GM18870 (cell line): Measurements from ENCODE around the gene TMTC3.
"Not testable (repeated sequence)": the region's sequence is repeated elsewhere in the genome, so short reads cannot be mapped to it uniquely, and the experiment has no call there.

Experiments
- ATAC-seq: cut with Tn5 transposase; IDR thresholded peaks from one replicate; pipeline ENCODE4 v1.9.1; 2021; ENCODE audit warnings: moderate library complexity; ENCODE audit not compliant: unreplicated experiment

TMTC3 gene

DNA sequence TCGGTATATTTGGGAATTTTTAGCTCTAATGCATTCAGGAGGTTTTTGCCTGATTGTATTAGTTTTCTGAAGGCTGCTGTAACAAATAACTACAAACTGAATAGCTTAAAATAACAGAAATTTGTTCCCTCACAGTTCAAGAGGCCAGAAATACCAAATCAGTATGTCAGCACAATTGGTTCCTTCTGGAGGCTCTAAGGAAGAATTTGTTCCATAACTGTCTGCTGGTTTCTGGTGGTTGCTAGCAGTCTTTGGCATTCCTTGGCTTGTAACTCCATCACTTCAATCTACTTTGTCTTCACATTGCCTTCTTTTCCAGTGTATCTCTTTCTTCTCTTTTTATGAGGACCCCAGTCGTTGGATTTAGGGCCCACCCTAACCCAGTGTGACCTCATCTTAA is 21.3 kb downstream of the TMTC3 start:
- ATAC-seq, result no peak

DNA sequence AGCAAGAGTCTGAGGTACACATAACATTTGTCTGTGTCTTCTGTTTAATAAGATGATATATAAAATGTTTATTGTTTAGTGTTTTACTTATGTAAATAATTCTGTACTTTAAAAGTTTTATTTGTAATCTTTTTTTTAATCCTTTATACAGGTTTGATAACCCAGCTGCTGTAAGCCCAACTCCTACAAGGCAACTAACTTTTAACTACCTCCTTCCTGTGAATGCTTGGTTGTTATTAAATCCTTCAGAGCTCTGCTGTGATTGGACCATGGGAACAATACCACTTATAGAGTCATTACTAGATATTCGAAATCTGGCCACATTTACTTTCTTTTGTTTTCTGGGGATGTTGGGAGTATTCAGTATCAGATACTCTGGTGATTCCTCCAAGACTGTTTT is 24.1 kb downstream of the TMTC3 start:
- no peak for ATAC-seq

DNA sequence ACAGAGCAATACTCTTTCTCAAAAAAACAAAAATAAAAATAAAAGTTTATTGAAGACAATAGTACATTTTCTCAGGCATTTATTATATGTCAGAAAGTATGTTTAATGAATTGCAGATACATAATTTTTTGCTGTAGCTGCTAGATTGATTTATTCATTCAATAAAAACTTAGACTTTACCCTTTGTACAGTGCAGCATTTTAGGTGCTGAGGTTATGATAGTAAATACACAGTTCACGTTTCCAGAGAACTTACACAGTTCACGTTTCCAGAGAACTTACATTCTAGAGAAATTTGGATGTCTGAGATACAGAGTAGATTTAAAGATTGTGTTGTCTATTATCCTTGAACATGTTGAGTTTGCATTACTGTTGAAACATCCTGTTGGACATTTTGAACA is 25.3 kb downstream of the TMTC3 start:
- ATAC-seq, result no peak

DNA sequence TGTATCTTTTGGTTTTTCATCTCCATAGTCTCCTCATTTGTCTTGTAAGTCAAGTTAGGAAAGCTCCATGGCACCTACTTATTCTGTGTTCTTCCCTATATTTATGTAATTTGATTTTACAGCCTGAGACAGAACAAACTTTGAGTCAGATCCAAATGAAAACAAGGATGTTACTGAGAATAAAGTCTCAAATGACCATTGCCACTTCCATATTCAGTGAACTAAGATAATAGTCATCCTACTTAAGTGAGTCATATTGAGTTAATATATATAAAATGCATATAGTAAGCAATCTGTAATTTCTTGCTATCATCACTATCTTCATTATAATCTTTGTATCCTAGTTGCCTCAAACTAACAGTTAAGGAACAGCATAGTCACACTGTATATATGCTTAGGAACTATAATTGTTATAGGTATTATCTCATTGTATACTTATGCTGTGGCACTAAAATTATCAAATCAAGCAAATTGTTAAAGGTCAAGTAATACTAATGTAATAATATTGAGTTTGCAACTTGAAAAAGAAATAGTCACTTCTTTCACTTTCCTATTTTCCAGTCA is 30.8 kb downstream of the TMTC3 start:
- no peak for ATAC-seq

DNA sequence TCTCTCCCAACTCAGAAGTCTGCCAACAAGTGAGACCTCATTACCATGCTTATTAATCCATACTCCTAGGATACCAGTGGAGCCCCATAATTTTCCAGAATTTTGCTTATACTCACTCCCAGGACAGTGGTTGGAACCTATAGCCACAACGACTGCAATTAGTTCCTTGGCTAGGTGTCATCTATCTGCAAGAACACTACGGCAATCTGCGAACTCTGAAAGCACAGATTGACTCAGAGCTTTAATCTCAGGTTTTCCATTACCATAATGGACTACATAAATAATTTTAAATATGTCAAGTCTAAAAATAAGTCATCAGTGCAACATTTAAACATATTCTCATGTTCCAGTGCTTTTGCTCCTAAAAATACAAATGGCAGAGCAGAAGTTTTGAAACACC is 33.4 kb downstream of the TMTC3 start:
- ATAC-seq, result no peak

DNA sequence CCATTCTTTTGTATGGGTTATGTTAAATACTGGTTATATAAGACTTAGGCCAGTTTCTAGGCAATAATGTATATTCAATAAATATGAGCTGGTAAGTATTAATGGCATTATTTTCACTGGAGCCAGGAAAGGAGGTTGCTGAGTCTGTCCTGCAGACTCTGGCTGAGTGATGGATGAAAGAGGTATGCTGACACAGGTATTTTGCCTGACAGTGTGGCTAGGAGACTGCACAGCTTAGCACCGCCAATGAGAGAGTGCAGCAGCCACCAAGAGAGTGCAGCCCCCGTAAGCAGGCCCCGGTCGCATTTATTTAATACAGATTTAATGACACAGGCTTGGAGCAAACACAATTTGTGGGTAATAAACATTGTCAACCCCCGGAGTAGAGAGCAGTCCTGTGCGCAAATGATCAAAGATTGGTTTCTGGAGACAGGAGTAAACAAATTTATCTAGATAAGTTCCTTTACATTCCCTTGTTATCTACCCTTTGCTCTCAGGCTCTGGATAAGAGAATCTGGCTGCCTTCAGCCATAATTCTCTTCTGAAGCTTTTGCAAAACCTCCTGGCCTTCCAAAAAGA is 37.4 kb downstream of the TMTC3 start:
- ATAC-seq, result no peak

DNA sequence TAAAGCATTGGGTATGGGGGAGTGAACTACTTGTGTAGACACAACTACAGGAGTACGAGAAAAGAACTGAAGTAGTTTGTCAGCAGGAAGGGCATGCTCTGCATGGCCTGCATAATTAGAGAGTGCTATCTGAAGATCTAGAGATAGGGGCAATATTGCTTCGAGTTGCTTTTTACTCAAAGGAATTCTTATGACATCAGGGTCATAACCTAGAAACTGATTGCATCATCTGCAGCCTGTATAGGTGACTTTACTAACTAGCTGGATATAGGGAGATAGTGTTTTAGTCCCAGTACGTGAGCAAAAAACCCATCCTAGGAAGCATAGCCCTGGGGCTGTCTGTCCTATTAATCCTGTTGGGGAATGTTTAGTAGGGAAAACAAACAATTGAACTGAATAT is 39.8 kb downstream of the TMTC3 start:
- no peak for ATAC-seq

DNA sequence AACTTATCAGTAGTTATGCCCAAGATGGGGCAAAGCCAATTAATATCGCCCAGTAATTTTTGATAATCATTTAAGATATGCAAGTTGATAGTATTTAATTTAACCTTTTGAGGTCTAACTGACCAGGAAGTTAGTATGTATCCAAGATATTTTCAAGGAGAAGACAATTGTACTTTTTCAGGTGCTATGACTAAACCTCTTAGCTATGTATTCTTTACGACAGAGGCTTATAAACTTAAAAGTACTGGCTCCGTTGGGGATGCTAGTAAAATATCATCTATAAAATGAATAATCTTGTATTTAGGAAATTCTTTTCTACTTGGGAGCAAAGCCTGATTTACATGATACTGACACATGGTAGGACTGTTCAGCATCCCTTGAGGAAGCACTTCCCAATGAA is 40.3 kb downstream of the TMTC3 start:
- no peak for ATAC-seq

DNA sequence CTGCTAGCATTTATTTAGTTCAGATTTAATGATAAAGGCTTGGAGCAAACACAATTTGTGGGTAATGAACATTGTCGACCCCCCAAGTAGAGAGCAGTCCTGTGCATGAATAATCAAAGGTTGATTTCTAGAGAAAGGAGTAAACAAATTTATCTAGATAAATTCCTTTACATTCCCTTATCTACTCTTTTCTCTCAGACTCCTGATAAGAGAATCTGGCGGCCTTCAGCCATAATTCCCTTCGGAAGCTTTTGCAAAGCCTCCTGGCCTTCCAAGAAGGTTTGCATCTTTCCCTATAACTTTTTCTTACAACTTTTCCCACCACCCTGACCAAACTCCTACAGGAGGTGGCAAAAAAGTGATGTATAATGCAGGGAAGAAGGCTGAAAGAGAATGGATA is 42.1 kb downstream of the TMTC3 start:
- no peak for ATAC-seq

DNA sequence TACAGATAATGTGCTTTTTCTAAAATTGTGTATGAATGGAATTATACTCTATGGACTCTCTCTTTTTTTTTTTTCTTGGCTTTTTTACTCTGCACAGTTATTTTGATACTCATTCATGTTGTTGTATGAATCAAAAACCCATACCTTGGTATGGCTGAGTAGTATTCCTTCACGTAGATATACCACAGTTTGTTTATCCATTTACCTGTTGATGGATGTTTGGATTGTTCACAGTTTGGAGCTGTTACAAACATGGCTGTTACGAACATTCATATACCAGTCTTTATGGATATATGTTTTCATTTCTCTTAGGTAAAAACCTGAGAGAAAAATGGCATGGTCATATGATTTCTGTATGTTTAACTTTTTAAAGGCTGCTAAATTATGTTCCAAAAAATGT is 43.2 kb downstream of the TMTC3 start:
- no peak for ATAC-seq

DNA sequence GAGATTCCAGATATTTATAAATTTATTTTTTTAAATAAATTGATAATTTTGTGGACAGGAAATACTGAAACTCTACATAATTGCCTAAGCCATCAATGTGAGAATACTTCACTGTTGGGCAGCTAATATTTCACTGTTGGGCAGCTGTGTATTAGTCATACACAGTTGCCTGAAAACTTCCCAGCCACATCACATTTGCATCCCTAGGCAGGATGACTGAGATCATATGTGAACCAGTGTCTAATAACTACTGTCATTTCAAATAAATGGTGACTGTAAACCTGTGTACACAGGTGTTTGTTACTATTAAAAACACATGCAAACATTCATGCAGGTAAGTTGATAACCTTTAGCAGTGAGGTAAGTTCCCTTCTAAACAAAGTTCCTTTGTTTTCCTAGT is 43.9 kb downstream of the TMTC3 start:
- peak; percentile 97 for ATAC-seq

DNA sequence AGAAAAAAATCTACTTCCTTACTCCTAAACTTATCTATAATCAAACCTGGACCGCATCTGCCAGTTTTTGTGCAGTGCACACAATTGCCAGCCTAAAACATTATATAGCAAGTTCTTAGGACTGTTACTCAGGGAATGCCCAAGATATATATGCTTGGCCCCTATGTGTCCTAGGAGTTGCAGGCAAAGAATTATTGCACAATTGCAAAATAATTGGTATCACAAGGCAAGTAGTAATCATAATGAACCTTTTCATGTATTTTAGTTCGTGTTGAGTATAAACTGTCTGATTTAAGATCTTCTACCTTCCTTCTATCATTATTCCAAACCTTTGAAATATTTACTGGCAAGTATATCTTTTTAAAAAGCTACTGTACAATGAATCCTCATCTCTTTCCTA is 45.5 kb downstream of the TMTC3 start:
- ATAC-seq, result no peak

DNA sequence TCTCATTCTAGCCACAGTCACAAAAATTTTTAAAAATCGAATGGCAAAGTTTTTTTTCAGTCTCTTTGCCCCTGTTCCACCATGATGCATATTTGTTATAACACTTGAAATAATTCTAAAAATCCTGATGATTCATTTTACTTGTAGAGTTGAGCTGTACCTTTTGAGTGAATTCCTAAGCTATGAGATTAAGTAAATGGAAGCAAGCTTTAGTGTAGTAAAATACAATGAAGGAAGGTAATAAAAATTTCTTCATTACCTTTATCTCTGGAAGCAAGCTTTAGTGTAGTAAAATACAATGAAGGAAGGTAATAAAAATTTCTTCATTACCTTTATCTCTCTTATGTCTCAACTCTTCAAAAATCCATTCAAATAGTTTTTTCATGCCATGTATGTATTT is 46.1 kb downstream of the TMTC3 start:
- ATAC-seq, result no peak

DNA sequence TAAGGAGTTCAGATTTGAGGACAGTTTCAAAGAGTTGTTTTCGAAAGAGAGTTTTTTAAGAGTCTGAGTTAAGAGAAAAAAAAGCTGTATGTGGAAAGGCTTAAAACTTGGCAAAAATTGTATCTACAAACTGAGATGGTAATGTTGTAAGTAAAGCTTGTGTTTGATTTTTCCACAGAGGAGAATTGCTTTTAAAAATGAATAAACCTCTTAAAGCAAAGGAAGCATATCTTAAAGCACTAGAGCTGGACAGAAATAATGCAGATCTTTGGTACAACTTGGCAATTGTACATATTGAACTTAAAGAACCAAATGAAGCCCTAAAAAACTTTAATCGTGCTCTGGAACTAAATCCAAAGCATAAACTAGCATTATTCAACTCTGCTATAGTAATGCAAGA is 50.3 kb downstream of the TMTC3 start:
- ATAC-seq, result no peak

DNA sequence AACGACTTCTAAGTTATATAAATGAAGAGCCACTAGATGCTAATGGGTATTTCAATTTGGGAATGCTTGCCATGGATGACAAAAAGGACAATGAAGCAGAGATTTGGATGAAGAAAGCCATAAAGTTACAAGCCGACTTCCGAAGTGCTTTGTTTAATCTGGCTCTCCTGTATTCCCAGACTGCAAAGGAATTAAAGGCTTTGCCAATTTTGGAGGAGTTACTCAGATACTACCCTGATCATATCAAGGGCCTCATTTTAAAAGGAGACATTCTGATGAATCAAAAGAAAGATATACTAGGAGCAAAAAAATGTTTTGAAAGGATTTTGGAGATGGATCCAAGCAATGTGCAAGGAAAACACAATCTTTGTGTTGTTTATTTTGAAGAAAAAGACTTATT is 52.8 kb downstream of the TMTC3 start:
- ATAC-seq, result no peak

DNA sequence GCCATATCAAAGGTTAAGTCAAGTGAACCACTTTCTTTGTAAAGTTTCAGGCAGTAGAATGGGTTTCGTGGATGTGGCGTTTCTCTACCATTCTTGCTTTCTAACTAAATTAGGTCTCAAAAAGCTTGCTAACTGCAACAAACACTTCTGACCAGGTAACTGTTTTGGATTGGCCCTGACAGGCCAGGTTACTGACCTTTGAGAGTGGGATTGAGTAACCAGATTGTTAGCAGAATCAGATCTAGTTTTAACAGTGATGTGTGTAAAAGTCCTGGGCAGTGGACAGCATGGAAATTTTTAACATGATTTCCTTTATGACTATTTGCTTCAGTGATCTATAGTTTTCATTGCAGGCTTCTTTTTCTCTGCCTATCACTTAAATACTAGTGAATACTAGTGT is 57.9 kb downstream of the TMTC3 start:
- no peak for ATAC-seq

DNA sequence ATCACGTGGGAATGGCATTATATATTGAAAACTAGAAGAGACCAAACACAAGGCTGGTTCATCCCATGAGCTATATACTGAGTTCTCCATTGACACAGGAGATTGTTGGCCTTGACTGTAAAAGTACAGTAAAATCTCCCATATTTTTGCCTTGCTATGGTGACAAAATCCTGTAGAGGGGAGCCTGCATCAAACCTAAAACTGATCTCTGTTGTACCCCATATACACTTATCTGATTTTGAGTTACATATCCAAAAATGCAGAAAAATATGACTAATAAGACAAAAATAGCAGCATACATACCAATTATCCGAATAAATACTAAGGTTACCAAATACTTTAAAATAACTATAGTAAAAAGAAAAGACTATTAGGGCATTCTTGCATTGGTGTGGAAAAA is 60.4 kb downstream of the TMTC3 start:
- ATAC-seq, result no peak

DNA sequence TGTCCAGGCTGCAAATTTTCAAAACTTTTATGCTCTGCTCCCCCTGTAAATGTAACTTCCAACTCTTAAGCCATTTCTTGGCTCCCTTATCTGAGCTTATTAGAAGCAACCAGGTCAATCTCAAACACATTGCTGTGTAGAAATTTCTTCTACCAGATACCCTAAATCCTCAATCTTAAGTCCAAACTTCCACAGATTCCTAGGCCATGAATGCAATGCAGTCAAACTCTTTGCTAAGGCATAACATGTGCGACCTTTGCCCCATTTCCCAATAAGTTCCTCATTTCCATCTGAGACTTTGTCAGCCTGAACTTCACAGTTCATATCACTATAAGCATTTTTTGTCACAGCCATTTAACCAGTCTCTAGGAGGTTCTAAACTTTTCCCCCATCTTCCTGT is 64.5 kb downstream of the TMTC3 start:
- ATAC-seq, result no peak

DNA sequence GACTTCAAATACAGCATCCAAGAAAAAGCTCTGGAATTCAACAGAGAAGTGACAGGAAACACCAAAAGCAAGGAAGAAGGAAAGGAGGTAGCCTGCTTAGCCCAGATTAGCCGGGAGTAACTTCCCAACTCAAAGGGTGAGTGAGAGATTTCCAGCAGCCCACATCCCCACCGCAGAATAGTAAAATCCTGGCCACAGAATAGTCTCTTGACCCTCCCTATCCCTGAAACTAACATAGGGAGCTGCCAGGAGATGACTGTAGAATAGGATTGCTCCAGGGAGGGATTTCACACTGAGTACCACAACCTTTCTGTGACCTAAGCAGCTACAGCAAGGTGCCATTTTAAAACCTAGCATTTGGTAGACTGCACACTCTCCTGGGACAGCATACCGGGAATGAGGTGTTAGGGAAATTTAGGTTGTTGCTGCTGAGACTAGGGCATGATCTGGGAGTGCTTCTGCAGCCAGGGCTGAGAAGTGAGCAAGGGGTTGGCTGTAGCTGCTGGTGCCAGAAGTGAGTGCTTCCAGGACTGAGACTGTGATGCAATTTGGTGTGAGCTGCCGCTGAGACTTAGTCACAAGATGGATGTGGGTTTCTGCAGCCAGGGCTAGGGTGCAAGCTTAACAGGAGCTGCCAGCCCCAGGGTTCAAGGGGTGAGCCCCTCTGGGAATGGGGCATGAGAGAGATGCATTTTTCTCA is 66.0 kb downstream of the TMTC3 start:
- ATAC-seq, result no peak

DNA sequence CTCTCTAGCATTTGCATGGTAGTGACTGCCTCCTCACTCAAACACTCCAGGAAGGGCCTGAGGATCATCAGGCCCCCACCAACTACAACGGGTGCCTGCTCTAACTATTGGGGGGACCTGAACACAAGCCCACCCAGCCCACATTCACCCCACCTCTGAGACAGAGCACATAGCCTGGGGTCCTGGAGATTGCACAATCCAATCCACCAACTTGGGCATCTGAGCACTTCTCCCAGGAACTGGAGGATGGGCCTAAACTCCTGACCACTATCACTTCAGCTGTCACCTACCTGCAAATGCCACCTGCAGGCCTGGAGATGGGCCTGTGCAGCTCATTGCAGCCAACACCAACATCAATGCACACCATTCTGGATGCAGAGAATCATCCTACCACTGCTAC is 66.6 kb downstream of the TMTC3 start:
- no peak for ATAC-seq

DNA sequence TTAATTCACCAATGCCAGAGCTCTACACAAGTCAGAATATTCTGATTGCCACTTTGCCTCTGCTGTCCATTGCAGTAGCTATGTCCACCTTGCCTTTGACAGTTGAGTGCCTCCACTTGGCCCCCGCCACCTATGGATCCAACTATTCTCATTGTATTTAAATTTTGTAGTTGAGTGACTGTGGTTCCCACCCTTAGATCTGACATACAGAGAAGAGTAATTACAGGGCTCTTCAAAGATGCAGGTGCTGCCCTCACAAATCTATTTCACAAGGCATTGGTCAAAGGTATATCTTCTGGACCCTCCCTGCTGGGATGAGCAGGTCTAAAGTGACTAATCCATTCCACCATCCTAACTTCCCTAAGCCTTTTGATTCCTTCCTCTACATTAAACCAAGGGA is 68.2 kb downstream of the TMTC3 start:
- not testable (repeated sequence) for ATAC-seq

DNA sequence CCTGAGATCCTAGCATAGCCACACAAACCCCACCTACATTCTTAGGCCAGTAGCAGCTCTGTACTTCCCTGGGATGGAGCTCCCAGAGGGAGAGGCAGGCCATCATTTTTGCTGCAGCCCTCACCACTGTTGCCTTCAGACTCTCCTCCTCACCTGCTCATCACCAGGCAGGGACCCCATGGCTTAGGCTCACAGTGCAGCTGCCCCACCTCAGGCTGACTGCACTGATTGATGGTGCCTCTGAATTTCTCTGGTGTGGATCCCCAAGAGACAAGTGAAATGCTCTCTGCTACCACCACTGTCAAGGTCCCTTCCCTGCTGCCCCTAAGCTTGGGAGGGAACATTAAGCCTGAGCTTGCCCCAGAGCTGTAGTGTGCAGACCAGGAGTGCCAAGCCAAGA is 76.2 kb downstream of the TMTC3 start:
- ATAC-seq, result no peak

DNA sequence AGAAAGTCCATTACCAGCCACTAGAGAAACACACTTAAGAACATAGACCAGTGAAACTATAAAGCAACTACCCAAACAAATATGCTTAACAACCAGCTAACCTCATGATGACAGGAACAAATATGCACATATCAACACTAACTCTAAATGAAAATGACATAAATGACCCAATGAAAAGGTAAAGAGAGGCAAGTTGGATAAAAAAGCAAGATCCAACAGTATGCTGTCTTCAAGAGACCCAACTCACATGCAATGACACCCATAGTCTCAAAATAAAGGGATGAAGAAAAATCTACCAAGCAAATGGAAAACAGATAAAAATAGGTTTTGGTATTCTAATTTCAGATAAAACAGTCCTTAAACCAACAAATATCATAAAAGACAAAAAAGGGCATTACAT is 77.8 kb downstream of the TMTC3 start:
- ATAC-seq, result no peak
